Measurements from ENCODE around the gene KAT6B.

Gene KAT6B

DNA sequence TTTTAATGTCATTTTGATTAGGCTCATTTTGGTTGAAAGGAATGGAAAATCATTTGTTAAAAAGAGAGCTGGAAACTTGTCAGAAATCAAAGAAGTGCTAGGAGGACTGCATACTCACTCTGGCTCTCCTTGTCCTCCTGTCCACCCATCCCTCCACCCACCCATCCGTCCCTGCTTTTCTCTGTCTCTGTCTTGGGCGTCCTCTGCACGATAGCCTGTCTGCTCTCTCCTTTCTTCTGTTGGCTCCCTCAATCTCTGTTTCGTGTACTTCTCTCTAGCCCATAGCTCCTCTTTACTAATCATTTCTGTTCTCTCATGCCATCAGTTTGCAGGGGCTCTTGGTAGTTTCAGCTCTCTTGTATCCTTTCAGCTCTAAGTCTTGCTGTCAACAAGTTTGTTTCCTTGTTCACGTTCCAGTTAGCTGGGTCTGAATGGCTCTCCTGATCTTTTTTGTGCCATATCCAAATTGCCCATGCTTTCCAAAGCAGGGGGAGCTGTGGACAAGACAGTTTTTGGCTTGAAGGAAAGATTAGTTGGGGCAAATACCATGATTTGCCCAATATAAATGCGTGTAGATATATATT, 75.6 kb downstream of the KAT6B start:
- Histone ChIP-seq H3K9me3 (no peaks in the 10 kb centered on the region), H3K4me3 (ENCODE audit: low read depth, low read length) (no peak overlapping the region), H3K4me1 (peaks cover 9% of the 10 kb centered on the region), H3K36me3 (no peaks in the 10 kb centered on the region), H3K27me3 (no peaks in the 10 kb centered on the region)
- TF ChIP-seq, protein P1, sequence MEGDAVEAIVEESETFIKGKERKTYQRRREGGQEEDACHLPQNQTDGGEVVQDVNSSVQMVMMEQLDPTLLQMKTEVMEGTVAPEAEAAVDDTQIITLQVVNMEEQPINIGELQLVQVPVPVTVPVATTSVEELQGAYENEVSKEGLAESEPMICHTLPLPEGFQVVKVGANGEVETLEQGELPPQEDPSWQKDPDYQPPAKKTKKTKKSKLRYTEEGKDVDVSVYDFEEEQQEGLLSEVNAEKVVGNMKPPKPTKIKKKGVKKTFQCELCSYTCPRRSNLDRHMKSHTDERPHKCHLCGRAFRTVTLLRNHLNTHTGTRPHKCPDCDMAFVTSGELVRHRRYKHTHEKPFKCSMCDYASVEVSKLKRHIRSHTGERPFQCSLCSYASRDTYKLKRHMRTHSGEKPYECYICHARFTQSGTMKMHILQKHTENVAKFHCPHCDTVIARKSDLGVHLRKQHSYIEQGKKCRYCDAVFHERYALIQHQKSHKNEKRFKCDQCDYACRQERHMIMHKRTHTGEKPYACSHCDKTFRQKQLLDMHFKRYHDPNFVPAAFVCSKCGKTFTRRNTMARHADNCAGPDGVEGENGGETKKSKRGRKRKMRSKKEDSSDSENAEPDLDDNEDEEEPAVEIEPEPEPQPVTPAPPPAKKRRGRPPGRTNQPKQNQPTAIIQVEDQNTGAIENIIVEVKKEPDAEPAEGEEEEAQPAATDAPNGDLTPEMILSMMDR (IDR thresholded peaks at IDR 0.05; ENCODE audit: low read depth, low read length) = no peak
- no peak for DNase-seq

DNA sequence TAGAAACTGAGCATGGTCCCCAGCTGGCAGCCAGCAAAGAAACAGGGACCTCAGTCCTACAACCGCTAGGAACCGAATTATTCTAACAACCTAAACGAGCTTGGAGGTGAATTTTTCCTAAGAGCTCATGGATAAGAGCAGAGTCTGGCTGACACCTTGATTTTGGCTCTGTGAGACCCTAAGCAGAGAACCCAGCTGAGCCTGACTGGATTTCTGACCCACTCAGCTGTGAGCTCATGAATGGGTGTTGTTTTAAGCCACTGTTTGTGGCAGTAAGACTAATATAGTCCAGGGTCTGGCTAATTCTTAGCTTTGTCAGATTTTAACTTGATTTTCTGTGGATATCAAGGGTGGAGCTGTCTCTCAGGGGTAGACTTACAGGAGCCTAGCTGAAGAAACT, 77.1 kb downstream of the KAT6B start:
- Histone ChIP-seq H3K9me3 (no peaks in the 10 kb centered on the region), H3K4me1 (peaks cover 9% of the 10 kb centered on the region), H3K27me3 (no peaks in the 10 kb centered on the region), H3K36me3 (no peaks in the 10 kb centered on the region), H3K4me3 (ENCODE audit: low read depth, low read length) (no peak overlapping the region)
- TF ChIP-seq, protein P1 (IDR thresholded peaks at IDR 0.05; ENCODE audit: low read depth, low read length) = no peak
- DNase-seq = no peak

DNA sequence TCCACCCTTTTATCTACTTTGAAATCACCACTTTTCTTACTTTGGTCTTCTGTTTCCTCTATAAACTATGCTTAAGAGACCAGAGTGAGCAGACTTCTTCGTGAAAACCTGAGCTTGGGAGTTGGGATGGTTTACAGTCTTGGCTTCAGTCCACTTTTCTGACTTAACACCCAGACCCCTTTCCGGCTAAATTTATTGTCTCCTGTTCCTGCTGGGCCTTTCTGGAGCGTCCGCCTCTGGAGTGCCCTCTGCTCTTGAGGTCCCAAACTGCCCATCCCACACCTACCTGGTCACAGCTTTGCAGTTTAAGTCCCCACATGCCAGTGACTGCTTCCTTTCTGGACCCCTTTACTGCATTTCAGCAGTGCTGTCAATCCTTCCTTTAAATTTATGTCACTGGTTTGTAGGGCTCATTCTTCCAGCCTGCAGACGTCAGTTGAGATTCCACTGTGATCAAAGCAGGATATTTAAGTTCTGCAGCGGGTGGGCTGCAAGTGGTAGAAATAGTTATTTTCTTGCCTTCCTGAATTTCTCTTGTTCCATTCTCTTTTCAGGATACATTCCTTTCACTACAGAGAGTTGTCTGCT, 80.3 kb downstream of the KAT6B start:
- no peak for DNase-seq
- no peaks in the 10 kb centered on the region for H3K9me3 ChIP-seq
- no peak overlapping the region for H3K4me3 ChIP-seq (ENCODE audit: low read depth, low read length)
- no peaks in the 10 kb centered on the region for H3K36me3 ChIP-seq
- peaks cover 3% of the 10 kb centered on the region; the same call in 1 of the 2 replicates for H3K4me1 ChIP-seq
- H3K27me3 ChIP-seq = no peaks in the 10 kb centered on the region
- TF ChIP-seq, protein P1 (IDR thresholded peaks at IDR 0.05; ENCODE audit: low read depth, low read length) = no peak

DNA sequence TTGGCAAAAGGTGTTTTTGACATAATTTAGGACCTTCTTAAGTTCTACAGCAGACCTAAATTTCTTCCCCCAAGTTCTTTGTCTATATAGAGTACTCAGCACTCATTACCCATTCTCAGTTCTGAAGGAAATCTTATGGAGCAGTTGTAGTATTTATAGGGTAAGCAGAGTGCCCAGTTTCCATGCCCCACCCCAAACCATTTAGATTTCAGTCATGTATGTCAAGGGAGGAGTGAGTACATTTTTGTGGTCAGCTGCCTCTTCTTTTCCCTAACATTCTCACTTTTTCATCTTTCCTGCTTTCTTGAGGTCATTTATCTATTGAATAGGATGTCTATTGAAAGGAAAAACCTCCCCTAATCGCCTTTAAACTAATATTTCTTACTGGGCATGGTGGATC, 83.3 kb downstream of the KAT6B start:
- no peaks in the 10 kb centered on the region for H3K9me3 ChIP-seq
- TF ChIP-seq, protein P1 (IDR thresholded peaks at IDR 0.05; ENCODE audit: low read depth, low read length) = no peak
- DNase-seq = no peak
- H3K36me3 ChIP-seq = no peaks in the 10 kb centered on the region
- no peaks in the 10 kb centered on the region for H3K4me1 ChIP-seq
- H3K4me3 ChIP-seq (ENCODE audit: low read depth, low read length) = no peak overlapping the region
- no peaks in the 10 kb centered on the region for H3K27me3 ChIP-seq

DNA sequence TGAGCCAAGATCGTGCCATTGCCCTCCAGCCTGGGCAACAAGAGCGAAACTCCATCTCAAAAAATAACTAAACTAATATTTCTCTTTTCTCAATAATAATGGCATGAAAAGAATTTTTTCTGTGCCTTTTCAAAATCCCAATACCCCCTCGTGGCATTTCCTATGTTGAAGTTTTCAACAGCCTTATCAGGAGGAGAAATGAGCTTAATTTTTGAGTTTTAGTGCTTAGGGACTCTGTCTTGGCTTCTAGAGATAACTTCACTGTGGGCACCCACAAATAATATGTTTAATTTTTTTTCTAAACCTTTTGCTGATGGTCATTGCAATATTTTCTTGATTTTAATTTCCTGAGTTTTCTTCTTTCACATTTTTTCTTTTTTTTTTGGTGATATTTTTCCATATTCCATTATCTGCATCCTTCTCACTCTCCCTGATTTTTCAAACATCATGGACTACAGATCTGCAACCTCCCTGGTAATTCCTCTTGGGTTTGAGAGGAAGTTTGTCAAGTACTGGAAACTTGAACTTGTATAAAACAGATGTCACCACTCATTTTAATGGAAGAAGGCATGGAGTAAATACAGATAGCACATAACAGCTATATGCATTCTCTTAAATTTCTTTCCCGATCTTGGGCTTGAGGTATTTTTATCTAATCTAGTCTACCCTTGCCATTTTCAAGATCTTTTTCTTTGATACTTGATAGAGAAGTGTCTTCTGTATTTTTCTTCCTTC, 84.0 kb downstream of the KAT6B start:
- H3K4me1 ChIP-seq = no peaks in the 10 kb centered on the region
- no peaks in the 10 kb centered on the region for H3K9me3 ChIP-seq
- H3K27me3 ChIP-seq = no peaks in the 10 kb centered on the region
- no peaks in the 10 kb centered on the region for H3K36me3 ChIP-seq
- TF ChIP-seq, protein P1 (IDR thresholded peaks at IDR 0.05; ENCODE audit: low read depth, low read length) = no peak
- H3K4me3 ChIP-seq (ENCODE audit: low read depth, low read length) = no peak overlapping the region
- no peak for DNase-seq

DNA sequence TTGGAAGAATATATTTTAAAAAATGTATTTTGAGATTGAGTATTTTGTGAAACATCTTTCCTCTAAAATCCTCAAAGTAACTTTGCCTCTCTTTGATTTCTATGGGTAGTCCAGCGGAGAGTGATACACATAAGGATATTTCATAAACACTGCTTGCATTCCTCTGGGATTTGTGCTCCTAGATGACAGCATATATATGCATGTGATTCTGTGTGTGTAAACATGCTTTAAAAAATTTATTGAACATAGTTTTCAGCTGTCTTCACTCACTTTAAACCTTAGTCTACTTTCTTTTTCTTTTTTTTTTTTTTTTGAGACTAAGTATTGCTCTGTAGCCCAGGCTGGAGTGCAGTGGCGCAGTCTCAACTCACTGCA, 84.6 kb downstream of the KAT6B start:
- Histone ChIP-seq H3K4me3 (ENCODE audit: low read depth, low read length) (no peak overlapping the region), H3K36me3 (no peaks in the 10 kb centered on the region), H3K27me3 (no peaks in the 10 kb centered on the region), H3K9me3 (no peaks in the 10 kb centered on the region), H3K4me1 (no peaks in the 10 kb centered on the region)
- DNase-seq = no peak
- TF ChIP-seq, protein P1 (IDR thresholded peaks at IDR 0.05; ENCODE audit: low read depth, low read length) = no peak

Data from BE2C (cell line).